ENCODE measurements around the gene CCDC187. TPM values are rescaled to one million over a fixed set of nuclear protein-coding genes. Genes with fewer than 3 reads are reported as not detected.
"Not testable (repeated sequence)": the region's sequence is repeated elsewhere in the genome, so short reads cannot be mapped to it uniquely, and the experiment has no call there.

Gene CCDC187
- polyA plus RNA-seq, 1 donor from 2014 or later: not detected

DNA sequence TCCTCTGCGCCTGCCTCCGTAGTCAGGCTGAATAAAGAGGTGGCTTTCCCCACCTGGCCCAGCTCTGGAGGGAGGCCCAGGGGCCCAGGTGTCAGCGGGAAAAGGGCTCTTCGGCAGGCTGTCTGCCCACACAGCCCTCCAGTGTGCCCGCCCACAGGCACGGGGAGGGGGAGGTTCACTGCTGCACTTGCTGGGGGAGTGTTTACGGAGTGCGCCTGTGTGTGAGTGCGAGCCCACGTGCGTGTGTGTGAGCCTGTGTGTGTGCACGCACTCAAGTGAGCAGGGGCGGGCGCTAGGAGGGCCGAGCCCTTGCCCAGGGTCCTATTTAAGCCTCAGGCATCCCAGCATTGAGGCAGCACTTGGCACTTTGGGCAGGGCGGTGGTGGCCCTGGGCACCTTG is 48.8 kb upstream of the CCDC187 start:
- Histone ChIP-seq H3K4me3 (ENCODE audit: low read length) (no peak overlapping the region), H4K20me1 (ENCODE audit: insufficient read depth) (no peaks in the 10 kb centered on the region), H3K27me3 (ENCODE audit: insufficient read depth, low read depth, low read length) (no peaks in the 10 kb centered on the region), H3K9ac (ENCODE audit: low read length) (no peak overlapping the region), H3K36me3 (ENCODE audit: insufficient read depth, low read length) (no peaks in the 10 kb centered on the region), H3K79me2 (replicated peaks; ENCODE audit: insufficient read depth, low read length) (no peaks in the 10 kb centered on the region), H3K4me2 (ENCODE audit: low read length) (no peak overlapping the region), H3K27ac (ENCODE audit: low read length) (no peak overlapping the region), H3K9me3 (ENCODE audit: low read length) (no peaks in the 10 kb centered on the region), H3K9me2 (ENCODE audit: insufficient read depth, low read length) (no peaks in the 10 kb centered on the region), H3F3A (ENCODE audit: insufficient read depth, low read length, poor library complexity, severe bottlenecking) (no peaks in the 10 kb centered on the region), H2AFZ (ENCODE audit: low read depth, low read length) (no peak overlapping the region)
- no peak for TF ChIP-seq EP300 (conservative IDR thresholded peaks at IDR 0.05; ENCODE audit: poor library complexity, severe bottlenecking)
- no peak for TF ChIP-seq EZH2 (IDR thresholded peaks at IDR 0.05; ENCODE audit: borderline replicate concordance, insufficient read depth, low read length, poor library complexity, severe bottlenecking)
- no peak for TF ChIP-seq POLR2AphosphoS5 (IDR thresholded peaks at IDR 0.05)
- TF ChIP-seq RAD21 (conservative IDR thresholded peaks at IDR 0.05): no peak
- no peak for TF ChIP-seq SMC3 (conservative IDR thresholded peaks at IDR 0.05; ENCODE audit: poor library complexity)
- TF ChIP-seq, protein P1, sequence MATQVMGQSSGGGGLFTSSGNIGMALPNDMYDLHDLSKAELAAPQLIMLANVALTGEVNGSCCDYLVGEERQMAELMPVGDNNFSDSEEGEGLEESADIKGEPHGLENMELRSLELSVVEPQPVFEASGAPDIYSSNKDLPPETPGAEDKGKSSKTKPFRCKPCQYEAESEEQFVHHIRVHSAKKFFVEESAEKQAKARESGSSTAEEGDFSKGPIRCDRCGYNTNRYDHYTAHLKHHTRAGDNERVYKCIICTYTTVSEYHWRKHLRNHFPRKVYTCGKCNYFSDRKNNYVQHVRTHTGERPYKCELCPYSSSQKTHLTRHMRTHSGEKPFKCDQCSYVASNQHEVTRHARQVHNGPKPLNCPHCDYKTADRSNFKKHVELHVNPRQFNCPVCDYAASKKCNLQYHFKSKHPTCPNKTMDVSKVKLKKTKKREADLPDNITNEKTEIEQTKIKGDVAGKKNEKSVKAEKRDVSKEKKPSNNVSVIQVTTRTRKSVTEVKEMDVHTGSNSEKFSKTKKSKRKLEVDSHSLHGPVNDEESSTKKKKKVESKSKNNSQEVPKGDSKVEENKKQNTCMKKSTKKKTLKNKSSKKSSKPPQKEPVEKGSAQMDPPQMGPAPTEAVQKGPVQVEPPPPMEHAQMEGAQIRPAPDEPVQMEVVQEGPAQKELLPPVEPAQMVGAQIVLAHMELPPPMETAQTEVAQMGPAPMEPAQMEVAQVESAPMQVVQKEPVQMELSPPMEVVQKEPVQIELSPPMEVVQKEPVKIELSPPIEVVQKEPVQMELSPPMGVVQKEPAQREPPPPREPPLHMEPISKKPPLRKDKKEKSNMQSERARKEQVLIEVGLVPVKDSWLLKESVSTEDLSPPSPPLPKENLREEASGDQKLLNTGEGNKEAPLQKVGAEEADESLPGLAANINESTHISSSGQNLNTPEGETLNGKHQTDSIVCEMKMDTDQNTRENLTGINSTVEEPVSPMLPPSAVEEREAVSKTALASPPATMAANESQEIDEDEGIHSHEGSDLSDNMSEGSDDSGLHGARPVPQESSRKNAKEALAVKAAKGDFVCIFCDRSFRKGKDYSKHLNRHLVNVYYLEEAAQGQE (IDR thresholded peaks at IDR 0.05; ENCODE audit: borderline replicate concordance): no peak
- TF ChIP-seq MXI1 (conservative IDR thresholded peaks at IDR 0.05; ENCODE audit: poor library complexity, severe bottlenecking): no peak

DNA sequence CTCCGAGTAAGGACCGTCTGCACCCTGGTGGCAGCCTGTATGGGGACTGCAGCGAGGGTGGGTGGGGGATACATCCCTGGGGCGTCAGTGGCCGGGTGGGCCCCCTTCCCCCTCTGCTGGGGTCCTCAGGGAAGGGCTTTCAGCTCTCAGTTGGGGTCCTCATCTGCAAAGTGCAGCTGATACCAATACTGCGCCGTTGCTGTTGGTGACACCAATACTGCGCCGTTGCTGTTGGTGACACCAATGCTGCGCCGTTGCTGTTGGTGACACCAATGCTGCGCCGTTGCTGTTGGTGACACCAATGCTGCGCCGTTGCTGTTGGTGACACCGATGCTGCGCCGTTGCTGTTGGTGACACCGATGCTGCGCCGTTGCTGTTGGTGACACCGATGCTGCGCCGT is 48.0 kb upstream of the CCDC187 start:
- not testable (repeated sequence) for H4K20me1 ChIP-seq (ENCODE audit: insufficient read depth); H3F3A ChIP-seq (ENCODE audit: insufficient read depth, low read length, poor library complexity, severe bottlenecking); H3K9ac ChIP-seq (ENCODE audit: low read length); H3K27ac ChIP-seq (ENCODE audit: low read length); H3K4me2 ChIP-seq (ENCODE audit: low read length); H3K4me3 ChIP-seq (ENCODE audit: low read length); H3K9me3 ChIP-seq (ENCODE audit: low read length); H3K9me2 ChIP-seq (ENCODE audit: insufficient read depth, low read length); H2AFZ ChIP-seq (ENCODE audit: low read depth, low read length); H3K79me2 ChIP-seq (replicated peaks; ENCODE audit: insufficient read depth, low read length); H3K27me3 ChIP-seq (ENCODE audit: insufficient read depth, low read depth, low read length); H3K36me3 ChIP-seq (ENCODE audit: insufficient read depth, low read length)

DNA sequence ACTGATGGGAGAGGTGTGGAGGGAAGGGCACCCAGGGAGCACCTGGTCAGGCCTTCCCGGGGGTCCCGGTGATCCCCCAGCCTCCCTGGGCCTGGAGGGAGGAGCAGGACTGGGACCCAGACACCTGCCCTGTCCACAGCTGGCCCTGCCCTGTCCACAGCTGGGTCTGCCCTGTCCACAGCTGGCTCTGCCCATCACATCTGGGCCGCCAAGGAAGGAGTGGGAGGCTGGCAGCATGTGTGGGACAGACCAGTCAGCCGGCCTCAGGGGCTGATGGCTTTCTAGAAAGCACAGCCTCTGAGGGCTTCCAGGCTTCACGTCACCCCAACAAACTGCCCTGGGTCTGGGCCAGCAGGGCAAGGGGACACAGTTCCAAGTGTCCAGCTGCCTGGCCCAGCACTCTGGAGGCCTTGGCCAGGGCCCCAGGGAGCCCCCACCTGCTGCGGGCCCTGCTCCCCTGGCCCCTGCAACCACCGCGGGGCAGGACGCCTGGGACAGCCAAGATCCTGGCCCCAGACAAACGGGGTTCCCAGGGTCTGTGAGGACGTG is 47.4 kb upstream of the CCDC187 start:
- H3K27ac ChIP-seq (ENCODE audit: low read length): no peak overlapping the region
- H3F3A ChIP-seq (ENCODE audit: insufficient read depth, low read length, poor library complexity, severe bottlenecking): no peaks in the 10 kb centered on the region
- no peak overlapping the region for H3K4me2 ChIP-seq (ENCODE audit: low read length)
- TF ChIP-seq EZH2 (IDR thresholded peaks at IDR 0.05; ENCODE audit: borderline replicate concordance, insufficient read depth, low read length, poor library complexity, severe bottlenecking) (no peak), POLR2AphosphoS5 (IDR thresholded peaks at IDR 0.05) (peak; percentile 11), SMC3 (conservative IDR thresholded peaks at IDR 0.05; ENCODE audit: poor library complexity) (no peak), EP300 (conservative IDR thresholded peaks at IDR 0.05; ENCODE audit: poor library complexity, severe bottlenecking) (no peak)
- TF ChIP-seq, protein P2, sequence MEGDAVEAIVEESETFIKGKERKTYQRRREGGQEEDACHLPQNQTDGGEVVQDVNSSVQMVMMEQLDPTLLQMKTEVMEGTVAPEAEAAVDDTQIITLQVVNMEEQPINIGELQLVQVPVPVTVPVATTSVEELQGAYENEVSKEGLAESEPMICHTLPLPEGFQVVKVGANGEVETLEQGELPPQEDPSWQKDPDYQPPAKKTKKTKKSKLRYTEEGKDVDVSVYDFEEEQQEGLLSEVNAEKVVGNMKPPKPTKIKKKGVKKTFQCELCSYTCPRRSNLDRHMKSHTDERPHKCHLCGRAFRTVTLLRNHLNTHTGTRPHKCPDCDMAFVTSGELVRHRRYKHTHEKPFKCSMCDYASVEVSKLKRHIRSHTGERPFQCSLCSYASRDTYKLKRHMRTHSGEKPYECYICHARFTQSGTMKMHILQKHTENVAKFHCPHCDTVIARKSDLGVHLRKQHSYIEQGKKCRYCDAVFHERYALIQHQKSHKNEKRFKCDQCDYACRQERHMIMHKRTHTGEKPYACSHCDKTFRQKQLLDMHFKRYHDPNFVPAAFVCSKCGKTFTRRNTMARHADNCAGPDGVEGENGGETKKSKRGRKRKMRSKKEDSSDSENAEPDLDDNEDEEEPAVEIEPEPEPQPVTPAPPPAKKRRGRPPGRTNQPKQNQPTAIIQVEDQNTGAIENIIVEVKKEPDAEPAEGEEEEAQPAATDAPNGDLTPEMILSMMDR (IDR thresholded peaks at IDR 0.05; ENCODE audit: poor library complexity, severe bottlenecking): no peak
- H3K36me3 ChIP-seq (ENCODE audit: insufficient read depth, low read length): no peaks in the 10 kb centered on the region
- no peak overlapping the region for H2AFZ ChIP-seq (ENCODE audit: low read depth, low read length)
- H3K4me3 ChIP-seq (ENCODE audit: low read length): no peak overlapping the region
- no peaks in the 10 kb centered on the region for H3K27me3 ChIP-seq (ENCODE audit: insufficient read depth, low read depth, low read length)
- H3K9me3 ChIP-seq (ENCODE audit: low read length): no peaks in the 10 kb centered on the region
- H3K79me2 ChIP-seq (replicated peaks; ENCODE audit: insufficient read depth, low read length): no peaks in the 10 kb centered on the region
- no peaks in the 10 kb centered on the region for H3K9me2 ChIP-seq (ENCODE audit: insufficient read depth, low read length)
- H4K20me1 ChIP-seq (ENCODE audit: insufficient read depth): no peaks in the 10 kb centered on the region
- no peak overlapping the region for H3K9ac ChIP-seq (ENCODE audit: low read length)

All from neural cell (in vitro differentiated cells).